ENCODE results near the gene SLC28A1. TPM values are rescaled to one million over a fixed set of nuclear protein-coding genes. Genes with fewer than 3 reads are reported as not detected.

The SLC28A1 gene
- total and polyA plus RNA-seq, 5 experiments from 2014 or later: not detected

DNA sequence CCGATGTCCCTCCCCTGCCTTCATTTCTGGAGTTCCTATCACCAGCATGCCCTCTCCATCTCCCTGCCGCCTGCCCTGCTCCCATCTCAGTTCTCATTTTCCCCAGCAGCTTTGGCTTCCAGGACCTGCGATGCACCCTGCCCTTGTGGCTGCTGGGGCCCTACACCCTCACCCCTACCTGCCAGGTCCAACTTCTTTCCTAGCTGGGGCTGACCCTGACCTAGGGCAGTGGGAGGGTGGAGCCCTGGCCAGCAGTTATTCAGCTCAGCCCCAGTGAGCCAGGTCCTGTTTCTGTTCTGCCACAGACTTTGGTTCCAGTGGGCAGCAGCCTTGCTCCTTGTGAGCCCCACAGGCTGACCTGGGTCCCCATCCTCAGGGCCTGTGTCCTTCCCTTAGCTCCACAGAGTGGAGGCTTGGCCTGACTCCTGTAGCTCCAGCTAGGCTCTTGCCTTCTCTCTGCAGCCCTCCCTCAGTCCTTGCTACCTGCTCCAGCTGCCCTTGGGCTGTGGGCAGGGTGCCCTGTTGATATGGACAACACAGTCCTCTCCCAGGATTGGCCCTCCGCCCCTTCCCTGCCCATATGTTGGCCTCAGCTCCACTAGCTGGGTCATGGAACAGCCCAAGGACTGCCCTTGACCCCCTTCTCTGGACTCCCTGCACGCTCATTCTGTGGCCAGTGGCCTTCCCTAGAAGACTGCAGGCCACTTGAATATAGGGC lies 62.5 kb downstream of the SLC28A1 start:
- DNase-seq: no peak
- POLR2A ChIA-PET: no interaction called here
- no peaks in the 10 kb centered on the region for H3K4me1 Mint-ChIP-seq
- H3K36me3 Mint-ChIP-seq: peaks cover 0 to 2% (median 0%) of the 10 kb centered on the region in 3 donors
- no peak for ATAC-seq
- H3K27ac Mint-ChIP-seq: no peak overlapping the region
- H3K27me3 Mint-ChIP-seq: peaks cover 0 to 10% (median 2%) of the 10 kb centered on the region in 5 donors
- H3K4me3 Mint-ChIP-seq: no peak overlapping the region
- no peaks in the 10 kb centered on the region for H3K9me3 Mint-ChIP-seq

DNA sequence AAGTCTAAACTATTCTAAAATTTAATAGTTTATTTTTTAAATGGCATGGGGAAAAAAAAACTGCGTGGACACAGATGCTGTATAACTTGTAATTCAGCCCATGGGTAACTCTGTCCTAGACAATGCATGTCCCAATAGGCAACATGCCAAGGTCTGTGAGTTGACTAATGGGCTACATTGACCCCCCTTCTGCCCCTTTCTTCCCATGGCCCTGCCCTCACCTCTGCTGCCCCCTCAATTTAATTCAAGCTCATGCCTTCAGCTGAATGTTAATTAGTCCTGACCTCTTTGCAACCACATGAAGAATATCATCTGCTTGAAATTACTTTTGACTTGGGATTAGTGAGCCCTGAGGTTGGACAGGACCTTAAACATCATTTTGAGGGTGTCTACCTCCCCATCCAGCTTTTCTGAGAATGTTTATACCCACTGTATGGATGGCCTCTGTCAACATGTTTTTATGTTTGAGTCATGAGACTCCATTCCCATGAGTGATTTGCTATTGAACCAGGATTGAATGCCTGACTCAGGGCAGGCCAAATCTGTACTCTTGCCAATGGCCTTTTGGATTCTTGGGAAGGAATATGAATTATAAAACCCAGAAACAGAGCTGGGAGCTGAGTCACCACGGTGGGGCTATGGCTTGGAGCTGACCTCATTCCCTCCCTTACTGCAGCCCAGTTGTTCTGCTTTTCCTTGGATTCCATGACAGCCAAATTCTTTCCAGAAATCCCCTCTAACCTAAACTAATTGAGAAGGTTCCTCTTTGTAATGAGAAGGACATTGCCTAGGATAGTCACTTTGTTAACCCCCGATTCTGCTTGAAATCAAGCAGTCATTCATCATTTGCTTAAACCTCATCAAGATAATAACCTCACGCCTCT lies 63.7 kb downstream of the SLC28A1 start:
- Mint-ChIP-seq H3K36me3 (peaks cover 0 to 2% (median 0%) of the 10 kb centered on the region in 3 donors), H3K27me3 (peaks cover 0 to 10% (median 2%) of the 10 kb centered on the region in 5 donors), H3K4me1 (no peaks in the 10 kb centered on the region), H3K9me3 (no peaks in the 10 kb centered on the region), H3K27ac (no peak overlapping the region), H3K4me3 (no peak overlapping the region)
- DNase-seq: no peak
- no peak for ATAC-seq
- POLR2A ChIA-PET: no interaction called here

- peaks cover 0 to 2% (median 0%) of the 10 kb centered on the region in 3 donors for H3K36me3 Mint-ChIP-seq
- no peaks in the 10 kb centered on the region for H3K9me3 Mint-ChIP-seq
- H3K27me3 Mint-ChIP-seq: peaks cover 0 to 7% (median 0%) of the 10 kb centered on the region in 5 donors
- DNase-seq (no peak), ATAC-seq (no peak)
- no peak overlapping the region for H3K4me3 Mint-ChIP-seq
- no peaks in the 10 kb centered on the region for H3K4me1 Mint-ChIP-seq
- POLR2A ChIA-PET: no interaction called here
- H3K27ac Mint-ChIP-seq: no peak overlapping the region
These were observed 64.6 kb downstream of the SLC28A1 start for GRCh38 chr15:84949043-84949442.

DNA sequence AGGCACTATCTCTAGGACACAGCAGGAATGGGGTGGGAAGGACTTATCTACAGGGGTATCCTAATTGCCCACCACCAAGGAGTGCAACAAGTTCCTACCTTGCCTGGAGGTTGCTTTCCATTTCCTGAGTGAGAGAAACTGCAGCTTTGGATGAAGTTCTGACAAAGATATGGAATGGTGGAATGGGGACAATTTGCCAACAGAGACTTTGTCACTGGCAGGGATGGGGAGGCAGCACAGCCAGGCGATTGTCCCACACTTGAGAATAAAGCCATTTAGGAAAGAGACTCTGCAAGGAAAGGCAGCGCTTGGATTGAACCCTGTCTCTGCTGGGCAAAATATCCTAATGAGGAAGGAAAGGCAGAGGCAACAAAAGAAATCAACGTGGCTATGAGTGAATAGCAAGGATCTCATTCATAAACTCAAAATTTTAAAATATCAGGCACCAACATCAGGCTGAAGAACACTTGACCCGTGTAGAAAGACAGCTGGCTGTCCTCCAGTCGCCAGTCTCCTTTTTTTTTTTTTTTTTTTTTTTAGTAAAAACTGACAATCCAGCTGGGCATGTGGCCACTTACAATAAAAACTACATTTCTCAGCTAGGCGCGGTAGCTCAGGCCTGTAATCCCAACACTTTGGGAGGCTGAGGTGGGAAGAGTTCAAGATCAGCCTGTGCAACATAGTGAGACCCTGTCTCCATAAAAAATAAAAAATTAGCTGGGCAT lies 65.5 kb downstream of the SLC28A1 start:
- Mint-ChIP-seq H3K4me1 (no peaks in the 10 kb centered on the region), H3K27ac (peak overlapping the region in 1 of 10 donors; percentile 65), H3K36me3 (peaks cover 0 to 2% (median 0%) of the 10 kb centered on the region in 3 donors), H3K9me3 (no peaks in the 10 kb centered on the region), H3K27me3 (peaks cover 0 to 6% (median 0%) of the 10 kb centered on the region in 5 donors), H3K4me3 (no peak overlapping the region)
- POLR2A ChIA-PET: no interaction called here
- DNase-seq: no peak
- no peak for ATAC-seq

DNA sequence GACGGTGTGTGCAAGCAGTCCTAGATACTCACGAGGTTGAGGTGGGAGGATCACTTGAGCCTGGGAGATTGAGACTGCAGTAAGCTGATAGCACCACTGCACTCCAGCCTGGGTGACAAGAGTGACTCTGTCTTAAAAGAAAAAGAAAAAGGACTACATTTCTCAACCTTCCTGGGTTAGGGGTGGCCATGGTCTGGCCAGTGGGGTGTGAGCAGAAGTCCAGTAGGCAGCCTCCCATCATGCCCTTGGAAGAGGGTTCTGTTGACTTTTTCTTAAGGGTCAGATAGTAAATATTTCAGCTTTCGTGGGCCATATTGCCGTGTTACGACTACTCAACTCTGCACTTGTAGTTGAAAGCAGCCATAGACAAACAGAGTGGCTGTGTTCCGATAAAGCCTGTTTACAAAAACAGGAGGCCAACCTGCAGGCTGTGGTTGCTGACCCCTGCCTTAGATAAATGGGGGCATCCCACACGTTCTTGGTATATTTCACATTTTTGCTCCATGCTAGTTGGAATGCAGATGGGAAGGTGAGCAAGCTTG lies 66.2 kb downstream of the SLC28A1 start:
- peaks cover 0 to 4% (median 3%) of the 10 kb centered on the region in 4 donors for H3K4me1 Mint-ChIP-seq

DNA sequence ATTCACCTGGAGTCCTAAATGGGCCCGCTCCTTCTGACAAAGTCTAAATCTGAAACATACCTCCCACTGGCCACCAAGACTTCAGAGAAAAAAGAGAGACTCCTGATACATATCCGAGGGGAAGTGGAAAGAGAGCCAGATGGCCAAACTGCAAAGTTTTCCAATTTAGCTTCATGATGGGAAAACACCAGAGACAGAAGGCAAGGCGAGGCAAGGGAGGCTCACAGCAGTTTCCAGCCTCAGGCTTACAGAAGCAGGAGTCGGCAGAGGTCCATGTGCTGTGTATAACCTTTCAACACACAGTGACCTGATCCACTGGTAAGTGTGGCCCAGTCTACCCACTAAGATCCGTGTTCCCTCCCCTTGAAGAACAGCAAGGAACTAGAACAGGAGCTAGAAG lies 67.3 kb downstream of the SLC28A1 start:
- POLR2A ChIA-PET: interaction anchor here (0.6 kb wide), 1 partner anchor 347 kb away, joined by 4 read pairs; no protein-coding TSS in a partner anchor
- peaks cover 4 to 13% (median 11%) of the 10 kb centered on the region in 5 donors for H3K27me3 Mint-ChIP-seq
- H3K27ac Mint-ChIP-seq: no peak overlapping the region
- H3K4me3 Mint-ChIP-seq: no peak overlapping the region
- no peaks in the 10 kb centered on the region for H3K9me3 Mint-ChIP-seq
- H3K4me1 Mint-ChIP-seq: peaks cover 4 to 11% (median 9%) of the 10 kb centered on the region in 4 donors
- DNase-seq (no peak), ATAC-seq (no peak)
- peaks cover 0 to 2% (median 0%) of the 10 kb centered on the region in 3 donors for H3K36me3 Mint-ChIP-seq

More for the DNA sequence above, 66.2 kb downstream of the SLC28A1 start:
- POLR2A ChIA-PET: no interaction called here
- Mint-ChIP-seq H3K27me3 (peaks cover 0 to 6% (median 2%) of the 10 kb centered on the region in 5 donors), H3K36me3 (peaks cover 0 to 2% (median 0%) of the 10 kb centered on the region in 3 donors), H3K27ac (peak overlapping the region in 1 of 10 donors; percentile 65), H3K9me3 (no peaks in the 10 kb centered on the region), H3K4me3 (no peak overlapping the region)
- DNase-seq (no peak), ATAC-seq (no peak)

- ATAC-seq (no peak), DNase-seq (no peak)
- H3K4me1 Mint-ChIP-seq: peaks cover 4 to 11% (median 9%) of the 10 kb centered on the region in 4 donors
- no peak overlapping the region for H3K27ac Mint-ChIP-seq
- H3K27me3 Mint-ChIP-seq: peaks cover 7 to 23% (median 15%) of the 10 kb centered on the region in 5 donors
- no peaks in the 10 kb centered on the region for H3K9me3 Mint-ChIP-seq
- POLR2A ChIA-PET: no interaction called here
- no peak overlapping the region for H3K4me3 Mint-ChIP-seq
- no peaks in the 10 kb centered on the region for H3K36me3 Mint-ChIP-seq
These were observed 68.7 kb downstream of the SLC28A1 start for GRCh38 chr15:84953136-84953535.

DNA sequence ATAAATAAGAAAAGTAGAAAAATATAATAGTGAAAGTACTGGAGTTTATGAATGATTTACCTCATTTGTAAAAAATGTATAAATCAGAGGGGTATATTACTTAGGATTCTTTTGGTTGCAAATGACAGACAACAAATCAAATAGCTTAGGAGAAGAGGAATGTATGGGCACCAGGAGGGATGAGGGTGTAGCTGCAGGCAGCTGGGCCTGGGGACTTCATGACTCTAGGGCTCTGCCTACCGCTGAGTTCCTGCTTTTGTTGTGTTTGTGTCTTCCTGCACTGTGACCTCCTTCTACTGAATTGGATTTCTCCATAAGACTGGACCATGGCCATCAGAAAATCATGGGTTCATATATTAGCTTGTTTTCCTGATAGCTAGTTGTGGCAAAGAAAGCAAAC lies 69.3 kb downstream of the SLC28A1 start:
- Mint-ChIP-seq H3K4me3 (no peak overlapping the region), H3K4me1 (peaks cover 4 to 11% (median 9%) of the 10 kb centered on the region in 4 donors), H3K36me3 (no peaks in the 10 kb centered on the region), H3K27ac (no peak overlapping the region), H3K9me3 (no peaks in the 10 kb centered on the region), H3K27me3 (peaks cover 7 to 23% (median 16%) of the 10 kb centered on the region in 5 donors)
- POLR2A ChIA-PET: no interaction called here
- ATAC-seq (no peak), DNase-seq (no peak)

DNA sequence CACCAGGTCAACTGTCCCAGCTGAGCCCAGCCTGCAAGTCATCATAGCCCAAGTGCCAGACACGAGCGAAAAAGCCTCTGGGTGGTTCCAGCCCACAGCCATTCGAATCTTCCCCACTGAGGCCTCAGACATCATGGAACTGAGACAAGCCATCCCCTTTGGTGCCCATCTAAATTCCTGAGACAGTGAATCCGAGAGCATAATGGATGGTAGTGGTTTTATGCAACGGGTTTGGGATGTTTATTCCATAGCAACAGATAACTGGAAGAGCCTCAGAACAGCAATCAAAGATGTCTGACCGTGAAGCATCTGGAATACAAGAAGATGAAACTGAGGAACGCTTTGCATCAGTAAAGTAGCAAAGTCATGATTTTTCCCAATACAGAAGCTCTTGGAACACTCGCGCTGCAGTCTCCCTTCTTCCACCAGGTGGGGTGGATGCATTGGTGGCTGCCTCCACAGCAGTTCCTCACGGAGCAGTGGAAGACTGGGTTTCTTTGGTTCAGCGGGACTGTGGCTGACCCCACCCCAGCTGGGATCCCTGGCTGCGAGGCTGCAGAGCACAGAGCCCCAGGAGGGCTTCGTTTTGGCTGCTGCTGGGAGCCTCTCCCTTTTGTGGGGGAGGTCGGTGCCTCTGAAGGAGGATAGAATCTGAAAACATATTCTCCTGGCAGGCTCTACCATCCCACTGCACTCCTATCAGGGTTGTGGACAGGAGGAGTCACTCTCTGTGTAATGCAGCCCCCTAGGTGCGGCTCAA lies 70.8 kb downstream of the SLC28A1 start:
- DNase-seq: peak in 9 of 10 donors; percentile 5 to 69 (median 25)
- ATAC-seq: peak in 1 of 2 donors; percentile 77
- H3K27ac Mint-ChIP-seq: no peak overlapping the region
- peaks cover 9 to 17% (median 9%) of the 10 kb centered on the region in 4 donors for H3K4me1 Mint-ChIP-seq
- POLR2A ChIA-PET: no interaction called here
- no peaks in the 10 kb centered on the region for H3K36me3 Mint-ChIP-seq
- no peaks in the 10 kb centered on the region for H3K9me3 Mint-ChIP-seq
- no peak overlapping the region for H3K4me3 Mint-ChIP-seq
- H3K27me3 Mint-ChIP-seq: peaks cover 7 to 34% (median 15%) of the 10 kb centered on the region in 5 donors

DNA sequence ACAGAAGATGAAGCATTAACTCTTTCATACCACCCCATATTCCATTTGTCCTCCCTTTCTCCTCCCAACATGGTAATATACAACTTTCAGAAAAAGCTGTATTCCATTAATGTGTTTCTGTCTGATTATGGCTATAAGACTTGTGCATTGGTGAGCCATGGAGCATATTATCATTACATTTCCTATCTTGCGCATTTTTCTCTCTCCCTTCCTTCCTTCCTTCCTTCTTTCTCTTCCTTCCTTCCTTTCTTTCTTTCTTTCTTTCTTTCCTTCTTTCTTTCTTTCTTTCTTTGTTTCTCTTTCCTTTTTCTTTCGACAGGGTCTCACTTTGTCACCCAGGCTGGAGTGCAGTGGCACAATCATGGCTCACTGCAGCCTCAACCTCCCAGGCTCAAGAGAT lies 71.7 kb downstream of the SLC28A1 start:
- Mint-ChIP-seq H3K36me3 (no peaks in the 10 kb centered on the region), H3K27ac (peak overlapping the region in 1 of 10 donors; percentile 54), H3K27me3 (peaks cover 7 to 34% (median 15%) of the 10 kb centered on the region in 5 donors), H3K4me1 (peaks cover 9 to 17% (median 9%) of the 10 kb centered on the region in 4 donors), H3K9me3 (no peaks in the 10 kb centered on the region), H3K4me3 (no peak overlapping the region)
- ATAC-seq: no peak
- DNase-seq: no peak
- POLR2A ChIA-PET: no interaction called here

- POLR2A ChIA-PET: no interaction called here
- Mint-ChIP-seq H3K27me3 (peaks cover 11 to 42% (median 20%) of the 10 kb centered on the region in 5 donors), H3K36me3 (no peaks in the 10 kb centered on the region), H3K9me3 (peaks cover 0 to 4% (median 0%) of the 10 kb centered on the region in 9 donors), H3K27ac (no peak overlapping the region), H3K4me3 (no peak overlapping the region), H3K4me1 (peaks cover 6 to 14% (median 9%) of the 10 kb centered on the region in 4 donors)
- no peak for ATAC-seq
- no peak for DNase-seq
These were observed 76.1 kb downstream of the SLC28A1 start for GRCh38 chr15:84960391-84961113.

Data from naive thymus-derived CD8-positive, alpha-beta T cell (primary cell).